Endothelial cell (in vitro differentiated cells): ENCODE measurements around the gene TSR3. TPM values are rescaled to one million over a fixed set of nuclear protein-coding genes. Genes with fewer than 3 reads are reported as not detected.

Experiments used
- DNase-seq: peaks from one replicate; pipeline ENCODE4 v3.0.0; 2021; ENCODE audit warnings: low spot score
- H3K27ac Mint-ChIP-seq: one replicate; pipeline ENCODE4 v1.8.0; 2021; ENCODE audit warnings: mixed read lengths, inconsistent platforms; ENCODE audit not compliant: unreplicated experiment
- H3K27me3 Mint-ChIP-seq: one replicate; pipeline ENCODE4 v1.8.0; 2021; ENCODE audit warnings: mild to moderate bottlenecking, moderate library complexity, mixed read lengths, inconsistent platforms; ENCODE audit not compliant: unreplicated experiment
- H3K36me3 Mint-ChIP-seq: one replicate; pipeline ENCODE4 v1.8.0; 2021; ENCODE audit warnings: mild to moderate bottlenecking, low read depth, mixed read lengths, inconsistent platforms; ENCODE audit not compliant: unreplicated experiment
- H3K4me1 Mint-ChIP-seq: one replicate; pipeline ENCODE4 v1.8.0; 2021; ENCODE audit warnings: mild to moderate bottlenecking, mixed read lengths, inconsistent platforms; ENCODE audit not compliant: unreplicated experiment
- H3K4me3 Mint-ChIP-seq: one replicate; pipeline ENCODE4 v1.8.0; 2021; ENCODE audit warnings: mild to moderate bottlenecking, mixed read lengths, inconsistent platforms; ENCODE audit not compliant: unreplicated experiment
- H3K9me3 Mint-ChIP-seq: one replicate; pipeline ENCODE4 v1.8.0; 2021; ENCODE audit warnings: mixed read lengths, inconsistent platforms; ENCODE audit not compliant: unreplicated experiment
- total RNA-seq: library from RNA; stranded (reverse); fragmentation: NEBNext Ultra II Directional; extraction: Animal tissue kit (Norgen Biotek cat#: 25700); gene quantifications from one replicate; pipeline ENCODE4 v1.2.1, GENCODE V29; 2021; ENCODE audit not compliant: unreplicated experiment
- TF ChIP-seq, protein P1 (sequence below): fragments of 200-600 bp; sonication (generic); IDR thresholded peaks from one replicate; pipeline ENCODE4 v1.5.0; 2021; ENCODE audit warnings: antibody characterized with exemption; ENCODE audit not compliant: unreplicated experiment

The TSR3 gene
- total RNA-seq, 1 donor from 2014 or later, result 68.2 TPM

GRCh38 chr16:1327619-1327947 lies 24.1 kb downstream of the TSR3 start:
- H3K27me3 Mint-ChIP-seq, result peaks cover 16% of the 10 kb centered on the region
- H3K4me1 Mint-ChIP-seq, result peaks cover 4% of the 10 kb centered on the region
- H3K4me3 Mint-ChIP-seq, result no peak overlapping the region
- TF ChIP-seq, protein P1, sequence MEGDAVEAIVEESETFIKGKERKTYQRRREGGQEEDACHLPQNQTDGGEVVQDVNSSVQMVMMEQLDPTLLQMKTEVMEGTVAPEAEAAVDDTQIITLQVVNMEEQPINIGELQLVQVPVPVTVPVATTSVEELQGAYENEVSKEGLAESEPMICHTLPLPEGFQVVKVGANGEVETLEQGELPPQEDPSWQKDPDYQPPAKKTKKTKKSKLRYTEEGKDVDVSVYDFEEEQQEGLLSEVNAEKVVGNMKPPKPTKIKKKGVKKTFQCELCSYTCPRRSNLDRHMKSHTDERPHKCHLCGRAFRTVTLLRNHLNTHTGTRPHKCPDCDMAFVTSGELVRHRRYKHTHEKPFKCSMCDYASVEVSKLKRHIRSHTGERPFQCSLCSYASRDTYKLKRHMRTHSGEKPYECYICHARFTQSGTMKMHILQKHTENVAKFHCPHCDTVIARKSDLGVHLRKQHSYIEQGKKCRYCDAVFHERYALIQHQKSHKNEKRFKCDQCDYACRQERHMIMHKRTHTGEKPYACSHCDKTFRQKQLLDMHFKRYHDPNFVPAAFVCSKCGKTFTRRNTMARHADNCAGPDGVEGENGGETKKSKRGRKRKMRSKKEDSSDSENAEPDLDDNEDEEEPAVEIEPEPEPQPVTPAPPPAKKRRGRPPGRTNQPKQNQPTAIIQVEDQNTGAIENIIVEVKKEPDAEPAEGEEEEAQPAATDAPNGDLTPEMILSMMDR, result no peak
- H3K27ac Mint-ChIP-seq, result no peak overlapping the region
- no peaks in the 10 kb centered on the region for H3K9me3 Mint-ChIP-seq
- H3K36me3 Mint-ChIP-seq, result peaks cover 5% of the 10 kb centered on the region
- DNase-seq, result no peak

DNA sequence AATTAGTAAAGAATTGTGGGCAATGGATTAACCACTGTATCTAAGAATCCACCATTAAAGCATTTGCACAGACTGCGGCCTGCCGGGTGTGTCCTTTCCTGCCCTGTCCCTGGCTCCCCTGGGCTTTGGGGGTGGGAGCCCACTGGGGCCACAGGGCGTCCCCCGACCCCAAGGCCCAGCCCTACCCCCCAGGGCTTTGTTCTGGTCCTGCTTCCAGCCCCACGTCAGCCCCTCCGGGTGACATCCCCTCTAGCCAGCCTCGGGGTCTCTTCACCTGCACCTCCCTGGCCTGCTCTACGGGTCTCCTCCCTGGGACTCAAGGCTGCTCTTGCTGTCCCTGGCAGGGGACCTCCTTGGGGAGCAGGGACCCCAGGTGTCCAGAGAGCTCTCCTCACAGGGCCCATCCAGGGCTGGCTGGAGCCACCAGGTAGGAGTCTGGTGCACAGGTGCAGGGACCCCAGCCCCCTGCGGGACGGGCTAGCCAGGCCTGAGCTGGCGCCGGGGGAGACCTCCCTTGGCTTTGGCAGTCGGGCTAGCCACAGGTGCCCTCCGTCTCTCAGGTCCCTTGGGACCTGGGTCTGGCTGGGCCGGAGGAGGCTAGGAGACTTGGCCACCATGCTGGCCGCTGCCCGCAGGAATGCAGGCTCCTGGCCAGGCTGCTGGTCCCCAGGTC lies 24.6 kb downstream of the TSR3 start:
- Mint-ChIP-seq H3K27ac (no peak overlapping the region), H3K27me3 (peaks cover 12% of the 10 kb centered on the region), H3K36me3 (peaks cover 5% of the 10 kb centered on the region), H3K4me3 (peak overlapping the region; percentile 63), H3K9me3 (no peaks in the 10 kb centered on the region), H3K4me1 (peaks cover 4% of the 10 kb centered on the region)
- TF ChIP-seq, protein P1, result no peak
- no peak for DNase-seq

DNA sequence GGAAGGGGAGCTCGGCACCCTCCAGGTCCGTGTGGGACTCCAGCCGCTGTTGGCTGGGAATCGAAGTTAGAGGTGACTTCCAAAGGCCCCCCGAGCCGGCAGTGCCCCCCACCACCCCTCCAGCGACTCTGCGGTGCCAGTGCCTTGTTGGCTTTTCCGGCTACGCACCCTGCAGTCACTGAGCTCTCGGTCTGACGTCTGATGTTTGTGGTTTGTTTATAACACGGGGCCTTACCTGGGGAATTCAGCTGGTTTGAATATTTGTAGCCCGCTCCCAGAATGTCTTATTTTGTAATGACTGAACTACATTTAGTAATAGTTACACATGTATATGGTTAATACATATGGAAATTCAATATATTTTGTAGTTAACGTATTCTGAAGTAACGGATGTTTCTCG lies 25.3 kb downstream of the TSR3 start:
- TF ChIP-seq, protein P1, result no peak
- H3K27me3 Mint-ChIP-seq, result peaks cover 6% of the 10 kb centered on the region
- no peaks in the 10 kb centered on the region for H3K9me3 Mint-ChIP-seq
- no peaks in the 10 kb centered on the region for H3K4me1 Mint-ChIP-seq
- peak overlapping the region; percentile 70 for H3K27ac Mint-ChIP-seq
- peaks cover 5% of the 10 kb centered on the region for H3K36me3 Mint-ChIP-seq
- no peak for DNase-seq
- peak overlapping the region; percentile 63 for H3K4me3 Mint-ChIP-seq

DNA sequence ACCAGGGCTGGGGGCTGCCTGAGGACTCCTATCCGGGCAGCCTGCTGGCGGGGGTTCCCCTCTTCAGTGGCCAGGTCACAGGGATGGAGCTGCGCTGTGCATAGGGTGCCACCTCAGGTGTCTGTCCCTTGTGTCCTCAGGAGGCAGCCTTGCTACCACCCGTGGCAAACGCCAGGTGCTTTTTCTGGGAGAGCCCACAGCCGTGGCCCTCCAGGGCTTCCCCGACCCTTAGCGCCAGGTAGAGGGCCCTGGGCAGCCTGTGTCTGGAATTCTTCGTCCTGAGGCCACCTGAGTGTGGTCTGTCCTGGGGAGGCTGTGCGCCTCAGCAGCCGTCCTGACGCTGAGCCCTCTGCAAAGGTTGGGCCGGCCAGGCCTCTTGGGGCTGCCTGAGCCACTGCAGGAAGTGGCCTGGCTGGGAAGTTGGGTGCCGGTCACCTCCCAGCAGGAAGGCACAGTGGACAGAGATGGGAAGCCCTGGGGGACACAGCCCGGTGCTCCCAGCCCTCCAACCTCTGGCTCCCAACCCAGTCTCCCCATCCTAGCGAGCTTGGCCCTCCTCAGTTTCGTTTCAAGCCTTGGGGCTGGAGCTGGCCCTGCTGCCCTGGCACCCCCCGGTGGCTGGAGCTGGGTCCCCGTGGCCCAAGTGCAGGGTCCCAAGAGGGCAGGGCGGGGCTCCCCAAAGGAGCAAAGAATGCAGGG lies 25.9 kb downstream of the TSR3 start:
- Mint-ChIP-seq H3K4me3 (no peak overlapping the region), H3K9me3 (no peaks in the 10 kb centered on the region), H3K4me1 (no peaks in the 10 kb centered on the region), H3K27me3 (peaks cover 4% of the 10 kb centered on the region), H3K27ac (no peak overlapping the region), H3K36me3 (peaks cover 5% of the 10 kb centered on the region)
- TF ChIP-seq, protein P1, result no peak
- no peak for DNase-seq

GRCh38 chr16:1325261-1325660 lies 26.4 kb downstream of the TSR3 start:
- H3K4me3 Mint-ChIP-seq, result no peak overlapping the region
- H3K4me1 Mint-ChIP-seq, result no peaks in the 10 kb centered on the region
- TF ChIP-seq, protein P1, result no peak
- no peaks in the 10 kb centered on the region for H3K9me3 Mint-ChIP-seq
- DNase-seq, result no peak
- H3K36me3 Mint-ChIP-seq, result peaks cover 6% of the 10 kb centered on the region
- no peak overlapping the region for H3K27ac Mint-ChIP-seq
- H3K27me3 Mint-ChIP-seq, result peaks cover 4% of the 10 kb centered on the region
